ENCODE results near the gene FUT8.

The FUT8 gene

GRCh38 chr14:65720171-65720570 is 307.6 kb downstream of the FUT8 start:
- DNase-seq = no peak

GRCh38 chr14:65720743-65721142 is 308.2 kb downstream of the FUT8 start:
- DNase-seq = no peak

- no peak for DNase-seq
Observed at GRCh38 chr14:65723348-65723747, 310.8 kb downstream of the FUT8 start.

- no peak for DNase-seq
Observed at GRCh38 chr14:65728604-65729003, 316.1 kb downstream of the FUT8 start.

GRCh38 chr14:65729566-65729965 is 317.0 kb downstream of the FUT8 start:
- no peak for DNase-seq

- no peak for DNase-seq
Observed at GRCh38 chr14:65731933-65732506, 319.5 kb downstream of the FUT8 start.

GRCh38 chr14:65738339-65738738 is 325.8 kb downstream of the FUT8 start:
- no peak for DNase-seq

GRCh38 chr14:65745396-65746190 is 333.1 kb downstream of the FUT8 start:
- no peak for DNase-seq

GRCh38 chr14:65748796-65749195 is 336.3 kb downstream of the FUT8 start:
- no peak for DNase-seq

GRCh38 chr14:65749287-65749686 is 336.8 kb downstream of the FUT8 start:
- DNase-seq = no peak

GRCh38 chr14:65750906-65751305 is 338.4 kb downstream of the FUT8 start:
- DNase-seq = no peak

- no peak for DNase-seq
Observed at GRCh38 chr14:65751510-65751909, 339.0 kb downstream of the FUT8 start.

GRCh38 chr14:65753061-65753460 is 340.5 kb downstream of the FUT8 start:
- no peak for DNase-seq

GRCh38 chr14:65755331-65755730 is 342.8 kb downstream of the FUT8 start:
- DNase-seq = no peak

- no peak for DNase-seq
Observed at GRCh38 chr14:65756880-65757279, 344.4 kb downstream of the FUT8 start.

GRCh38 chr14:65769151-65769550 is 356.6 kb downstream of the FUT8 start:
- DNase-seq = no peak

- no peak for DNase-seq
Observed at GRCh38 chr14:65770681-65771080, 358.2 kb downstream of the FUT8 start.

GRCh38 chr14:65771271-65771670 is 358.7 kb downstream of the FUT8 start:
- DNase-seq = no peak

- DNase-seq = no peak
Observed at GRCh38 chr14:65772466-65772865, 359.9 kb downstream of the FUT8 start.

- no peak for DNase-seq
Observed at GRCh38 chr14:65772921-65773574, 360.5 kb downstream of the FUT8 start.

GRCh38 chr14:65774041-65774440 is 361.5 kb downstream of the FUT8 start:
- no peak for DNase-seq

- no peak for DNase-seq
Observed at GRCh38 chr14:65776193-65776852, 363.8 kb downstream of the FUT8 start.

GRCh38 chr14:65780566-65780965 is 368.0 kb downstream of the FUT8 start:
- DNase-seq = no peak

GRCh38 chr14:65783101-65783500 is 370.6 kb downstream of the FUT8 start:
- no peak for DNase-seq
